Measurements from ENCODE around the gene ZNF723.
"Not testable (repeated sequence)": the region's sequence is repeated elsewhere in the genome, so short reads cannot be mapped to it uniquely, and the experiment has no call there.

ZNF723 gene

GRCh38 chr19:22814124-22814523, 18.0 kb upstream of the ZNF723 start:
- no peak for DNase-seq (ENCODE audit: low spot score)
- TF ChIP-seq, protein P1, sequence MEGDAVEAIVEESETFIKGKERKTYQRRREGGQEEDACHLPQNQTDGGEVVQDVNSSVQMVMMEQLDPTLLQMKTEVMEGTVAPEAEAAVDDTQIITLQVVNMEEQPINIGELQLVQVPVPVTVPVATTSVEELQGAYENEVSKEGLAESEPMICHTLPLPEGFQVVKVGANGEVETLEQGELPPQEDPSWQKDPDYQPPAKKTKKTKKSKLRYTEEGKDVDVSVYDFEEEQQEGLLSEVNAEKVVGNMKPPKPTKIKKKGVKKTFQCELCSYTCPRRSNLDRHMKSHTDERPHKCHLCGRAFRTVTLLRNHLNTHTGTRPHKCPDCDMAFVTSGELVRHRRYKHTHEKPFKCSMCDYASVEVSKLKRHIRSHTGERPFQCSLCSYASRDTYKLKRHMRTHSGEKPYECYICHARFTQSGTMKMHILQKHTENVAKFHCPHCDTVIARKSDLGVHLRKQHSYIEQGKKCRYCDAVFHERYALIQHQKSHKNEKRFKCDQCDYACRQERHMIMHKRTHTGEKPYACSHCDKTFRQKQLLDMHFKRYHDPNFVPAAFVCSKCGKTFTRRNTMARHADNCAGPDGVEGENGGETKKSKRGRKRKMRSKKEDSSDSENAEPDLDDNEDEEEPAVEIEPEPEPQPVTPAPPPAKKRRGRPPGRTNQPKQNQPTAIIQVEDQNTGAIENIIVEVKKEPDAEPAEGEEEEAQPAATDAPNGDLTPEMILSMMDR (conservative IDR thresholded peaks at IDR 0.05; ENCODE audit: low read depth) = no peak
- H3K27ac ChIP-seq = no peak overlapping the region
- POLR2A ChIA-PET (ENCODE audit: low non-redundant PET) = no interaction called here
- CTCF ChIA-PET = interaction anchor here (0.6 kb wide), 1 partner anchor 119 kb away, joined by 4 read pairs; no protein-coding TSS in a partner anchor

DNA sequence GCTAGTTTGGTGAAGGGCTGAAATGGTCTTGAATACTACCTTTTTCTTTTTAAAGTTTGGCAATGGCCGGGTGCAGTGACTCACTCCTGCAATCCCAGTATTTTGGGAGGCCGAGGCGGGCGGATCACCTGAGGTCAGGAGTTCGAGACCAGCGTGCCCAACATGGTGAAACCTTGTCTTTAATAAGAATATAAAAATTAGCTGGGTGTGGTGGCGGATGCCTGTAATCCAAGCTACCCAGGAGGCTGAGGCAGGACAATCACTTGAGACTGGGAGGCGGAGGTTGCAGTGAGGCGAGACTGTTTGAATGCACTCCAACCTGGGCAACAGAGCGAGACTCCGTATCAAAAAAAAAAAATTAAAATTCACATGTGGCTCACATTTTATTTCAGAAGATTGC, 880 bp upstream of the ZNF723 start:
- TF ChIP-seq, protein P1 (conservative IDR thresholded peaks at IDR 0.05; ENCODE audit: low read depth) = no peak
- no peak for DNase-seq (ENCODE audit: low spot score)
- ChIA-PET POLR2A (ENCODE audit: low non-redundant PET) (no interaction called here), CTCF (no interaction called here)
- no peak overlapping the region for H3K27ac ChIP-seq

DNA sequence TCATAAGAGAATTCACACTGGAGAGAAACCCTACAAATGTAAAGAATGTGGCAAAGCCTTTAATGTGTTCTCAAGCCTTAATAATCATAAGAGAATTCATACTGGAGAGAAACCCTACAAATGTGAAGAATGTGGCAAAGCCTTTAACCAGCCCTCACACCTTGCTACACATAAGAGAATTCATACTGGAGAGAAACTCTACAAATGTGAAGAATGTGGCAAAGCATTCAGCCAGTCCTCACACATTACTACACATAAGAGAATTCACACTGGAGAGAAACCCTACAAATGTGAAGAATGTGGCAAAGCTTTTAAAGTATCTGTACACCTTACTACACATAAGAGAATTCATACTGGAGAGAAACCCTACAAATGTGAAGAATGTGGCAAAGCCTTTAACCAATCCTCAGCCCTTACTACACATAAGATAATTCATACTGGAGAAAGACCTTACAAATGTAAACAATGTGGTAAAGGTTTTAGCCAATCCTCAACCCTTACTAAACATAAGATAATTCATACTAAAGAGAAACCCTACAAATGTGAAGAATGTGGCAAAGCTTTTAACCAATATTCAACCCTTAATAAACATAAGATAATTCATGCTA, 25.7 kb downstream of the ZNF723 start:
- DNase-seq (ENCODE audit: low spot score); H3K27ac ChIP-seq; POLR2A ChIA-PET (ENCODE audit: low non-redundant PET); CTCF ChIA-PET: not testable (repeated sequence)

GRCh38 chr19:22882797-22883196, 50.7 kb downstream of the ZNF723 start:
- TF ChIP-seq, protein P1 (conservative IDR thresholded peaks at IDR 0.05; ENCODE audit: low read depth) = no peak
- POLR2A ChIA-PET (ENCODE audit: low non-redundant PET) = no interaction called here

GRCh38 chr19:22893855-22894270, 61.8 kb downstream of the ZNF723 start:
- no peak for DNase-seq (ENCODE audit: low spot score)
- H3K27ac ChIP-seq = no peak overlapping the region
- TF ChIP-seq, protein P1 (conservative IDR thresholded peaks at IDR 0.05; ENCODE audit: low read depth) = no peak
- POLR2A ChIA-PET (ENCODE audit: low non-redundant PET) = no interaction called here
- CTCF ChIA-PET = no interaction called here

More at GRCh38 chr19:22882797-22883196, 50.7 kb downstream of the ZNF723 start:
- CTCF ChIA-PET = interaction anchor here (0.5 kb wide), 1 partner anchor 18 kb away, joined by 4 read pairs; no protein-coding TSS in a partner anchor
- no peak for DNase-seq (ENCODE audit: low spot score)
- no peak overlapping the region for H3K27ac ChIP-seq

DNA sequence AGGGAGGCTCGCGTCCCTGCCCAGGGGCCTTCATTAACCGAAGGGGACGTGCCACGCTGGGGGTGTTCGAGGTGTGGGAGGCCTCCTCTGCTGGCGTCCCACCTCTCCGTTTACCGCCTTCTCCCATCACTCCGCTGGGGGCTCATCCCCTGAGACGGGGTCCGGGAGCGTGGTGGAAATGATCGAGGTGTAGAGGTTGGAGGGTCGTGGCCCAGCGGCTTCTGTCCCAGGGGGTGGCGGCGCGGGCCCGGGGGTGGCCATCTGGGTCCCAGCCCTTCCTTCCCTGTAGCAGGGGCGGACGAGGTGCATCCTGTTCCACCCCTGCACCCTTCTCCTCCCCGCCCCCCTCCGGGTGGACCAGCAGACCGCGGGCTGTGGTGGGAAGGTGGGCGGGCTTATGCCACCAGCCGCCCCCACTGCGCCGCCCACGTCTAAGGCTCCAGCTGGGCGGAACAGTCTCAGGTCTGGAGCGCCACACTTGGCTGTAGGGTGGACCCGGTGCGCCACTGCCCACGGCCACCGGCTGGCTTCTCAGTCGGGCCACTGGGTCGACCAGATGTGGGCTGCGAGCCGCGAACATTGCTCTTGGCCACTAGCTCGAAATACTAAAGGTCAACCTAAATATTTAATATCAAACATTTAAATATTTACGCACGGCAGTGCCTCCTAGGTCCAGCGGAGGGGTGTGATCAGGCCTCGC, 69.5 kb downstream of the ZNF723 start:
- TF ChIP-seq, protein P1 (conservative IDR thresholded peaks at IDR 0.05; ENCODE audit: low read depth) = no peak
- POLR2A ChIA-PET (ENCODE audit: low non-redundant PET) = no interaction called here
- CTCF ChIA-PET = interaction anchor here (0.7 kb wide), 1 partner anchor 18 kb away, joined by 4 read pairs; no protein-coding TSS in a partner anchor
- no peak for DNase-seq (ENCODE audit: low spot score)
- H3K27ac ChIP-seq = no peak overlapping the region
